PC-3 (cell line): ENCODE results near the gene ARL10. TPM values are rescaled to one million over a fixed set of nuclear protein-coding genes. Genes with fewer than 3 reads are reported as not detected.

Experiments
- ATAC-seq: fragments of 200-7000 bp; cut with Tn5 transposase; 2 replicates; pipeline ENCODE4 v1.9.1; 2020; ENCODE audit warnings: mild to moderate bottlenecking, moderate library complexity
- BruUV-seq: library from RNA; stranded (reverse); fragments of 400-500 nt; replicated peaks from 2 replicates; lab custom pipeline; 2021; lab: Mats Ljungman, UMichigan
- CTCF ChIA-PET: fragments of 300-600 bp; sonication (Branson Sonifier 250); formaldehyde crosslinking; loops from one replicate; lab custom pipeline; 2022; ENCODE audit warnings: antibody characterized with exemption; lab: Charles Lee
- POLR2A ChIA-PET: fragments of 300-600 bp; sonication (Branson Sonifier 250); formaldehyde crosslinking; loops from one replicate; lab custom pipeline; 2022; ENCODE audit warnings: antibody characterized with exemption; ENCODE audit not compliant: unreplicated experiment; lab: Charles Lee
- DNase-seq: peaks from one replicate; pipeline ENCODE4 v3.0.0-alpha.2; 2015
- H2AFZ ChIP-seq: fragments of 300-600 bp; sonication (generic); 2 replicates; pipeline ENCODE4 v1.6.0; 2016; ENCODE audit warnings: antibody characterized with exemption, low read length
- H3F3A ChIP-seq: fragments of 300-600 bp; sonication (generic); one replicate; pipeline ENCODE4 v1.6.0; 2017; ENCODE audit warnings: antibody characterized with exemption, low read length, control low read depth, mild to moderate bottlenecking; ENCODE audit not compliant: unreplicated experiment
- H3K27ac ChIP-seq: fragments of 300-600 bp; sonication (generic); 2 replicates; pipeline ENCODE4 v1.5.1; 2016; ENCODE audit warnings: mild to moderate bottlenecking, low read length
- H3K27me3 ChIP-seq: fragments of 300-600 bp; sonication (generic); 2 replicates; pipeline ENCODE4 v1.6.1; 2016; ENCODE audit warnings: low read length, mixed read lengths
- H3K36me3 ChIP-seq: fragments of 300-600 bp; sonication (generic); 2 replicates; pipeline ENCODE4 v1.6.1; 2016; ENCODE audit warnings: low read depth, mixed run types, low read length, mixed read lengths
- H3K4me1 ChIP-seq: fragments of 300-600 bp; sonication (generic); 2 replicates; pipeline ENCODE4 v1.5.1; 2016; ENCODE audit warnings: low read length; ENCODE audit not compliant: insufficient read depth
- H3K4me2 ChIP-seq: fragments of 300-600 bp; sonication (generic); 2 replicates; pipeline ENCODE4 v1.6.0; 2016; ENCODE audit warnings: low read length
- H3K4me3 ChIP-seq: fragments of 300-600 bp; sonication (generic); 2 replicates; pipeline ENCODE4 v1.5.1; 2016; ENCODE audit warnings: mild to moderate bottlenecking, low read length, mixed read lengths
- H3K79me2 ChIP-seq: fragments of 300-600 bp; sonication (generic); 2 replicates; pipeline ENCODE4 v1.6.1; 2017; ENCODE audit warnings: low read length, mixed read lengths
- H3K9ac ChIP-seq: fragments of 300-600 bp; sonication (generic); 2 replicates; pipeline ENCODE4 v1.6.0; 2016; ENCODE audit warnings: mild to moderate bottlenecking, low read length
- H3K9me2 ChIP-seq: fragments of 300-600 bp; sonication (generic); replicated peaks from 2 replicates; pipeline ENCODE4 v1.6.1; 2016; ENCODE audit warnings: mixed run types, low read length, mixed read lengths
- H3K9me3 ChIP-seq: fragments of 300-600 bp; sonication (generic); 2 replicates; pipeline ENCODE4 v1.6.1; 2016; ENCODE audit warnings: low read length, mixed read lengths
- H4K20me1 ChIP-seq: fragments of 300-600 bp; sonication (generic); 2 replicates; pipeline ENCODE4 v1.6.1; 2016; ENCODE audit warnings: low read length, mixed read lengths
- CTCF ChIP-seq: fragments of 300-600 bp; sonication (generic); conservative IDR thresholded peaks from 2 replicates; pipeline ENCODE4 v1.5.1; 2017; ENCODE audit warnings: antibody characterized with exemption, low read depth, mild to moderate bottlenecking, low read length
- EZH2 ChIP-seq: fragments of 300-600 bp; sonication (generic); IDR thresholded peaks from one replicate; pipeline ENCODE4 v1.6.1; 2017; ENCODE audit warnings: antibody characterized with exemption, mild to moderate bottlenecking, low read length; ENCODE audit not compliant: unreplicated experiment
- EZH2phosphoT487 ChIP-seq: fragments of 300-600 bp; sonication (generic); IDR thresholded peaks from 2 replicates; pipeline ENCODE4 v1.6.1; 2018; ENCODE audit warnings: mild to moderate bottlenecking, antibody characterized with exemption, low read length, borderline replicate concordance
- intact Hi-C: fragments of 100-400 bp; cut with micrococcal nuclease; formaldehyde crosslinking; loops from 2 replicates; pipeline ENCODE4 v1.9.0; 2023
- total RNA-seq: library from RNA; depleted of rRNA; stranded (reverse); fragments of >200 nt; gene quantifications from 2 replicates; pipeline ENCODE4 v1.2.3, GENCODE V29; 2014

The ARL10 gene
- total RNA-seq, 1 experiment from 2014 or later, result 0.15 TPM

GRCh38 chr5:176401281-176402205 is 36.3 kb downstream of the ARL10 start:
- 0 out of 2 replicates have a peak, but pooled peaks cover 3% of the 10 kb centered on the region for H3K79me2 ChIP-seq
- H3K27ac ChIP-seq, result no peak overlapping the region
- H3K4me2 ChIP-seq, result no peak overlapping the region
- H3K9me2 ChIP-seq, result no peaks in the 10 kb centered on the region
- DNase-seq (no peak), ATAC-seq (no peak)
- ChIA-PET CTCF (no interaction called here), POLR2A (no interaction called here)
- TF ChIP-seq EZH2phosphoT487 (no peak), CTCF (no peak), EZH2 (no peak)
- no peaks in the 10 kb centered on the region for H3K9me3 ChIP-seq
- intact Hi-C loops, result no loop called here
- H3K36me3 ChIP-seq, result peaks cover 5% of the 10 kb centered on the region; the same call in 1 of the 2 replicates
- BruUV-seq, result no TSS peak
- no peaks in the 10 kb centered on the region for H4K20me1 ChIP-seq
- H3K4me1 ChIP-seq, result peaks cover 31% of the 10 kb centered on the region
- no peaks in the 10 kb centered on the region for H3K27me3 ChIP-seq
- no peak overlapping the region for H3K4me3 ChIP-seq
- H3K9ac ChIP-seq, result no peak overlapping the region
- H2AFZ ChIP-seq, result no peak overlapping the region
- H3F3A ChIP-seq, result no peaks in the 10 kb centered on the region

- no peak overlapping the region for H3K9ac ChIP-seq
- BruUV-seq, result no TSS peak
- H4K20me1 ChIP-seq, result no peaks in the 10 kb centered on the region
- TF ChIP-seq CTCF (peak; percentile 28; the same call in 1 of the 2 replicates), EZH2phosphoT487 (no peak)
- peaks cover 17% of the 10 kb centered on the region for H3K79me2 ChIP-seq
- H3K9me3 ChIP-seq, result no peaks in the 10 kb centered on the region
- H3K9me2 ChIP-seq, result no peaks in the 10 kb centered on the region
- intact Hi-C loops, result no loop called here
- DNase-seq (no peak), ATAC-seq (0 out of 2 replicates have a peak, but pooled peaks have one; percentile 12)
- no peak overlapping the region for H3K4me2 ChIP-seq
- H3K36me3 ChIP-seq, result peaks cover 11% of the 10 kb centered on the region; the same call in 1 of the 2 replicates
- H3K4me3 ChIP-seq, result no peak overlapping the region
- ChIA-PET CTCF (interaction anchor here (0.6 to 2.0 kb wide), 6 partner anchors 11 to 716 kb away, joined by 3 to 10 read pairs (median 4); partner anchors contain the start of genes CLTB, FAF2 and TSPAN17), POLR2A (interaction anchor here (0.6 kb wide), 1 partner anchor 22 kb away, joined by 5 read pairs; no protein-coding TSS in a partner anchor)
- H3F3A ChIP-seq, result no peaks in the 10 kb centered on the region
- peaks cover 31% of the 10 kb centered on the region for H3K4me1 ChIP-seq
- H3K27ac ChIP-seq, result 0 out of 2 replicates have a peak overlapping the region, but pooled peaks have one; percentile 19
- H2AFZ ChIP-seq, result no peak overlapping the region
- no peaks in the 10 kb centered on the region for H3K27me3 ChIP-seq
Observed at GRCh38 chr5:176405656-176406435, 40.6 kb downstream of the ARL10 start.
